GM18907 (cell line): ENCODE results near the gene HPRT1.
A peak's percentile ranks its signal among the peaks of the same experiment; 100 is the strongest.

ENCODE experiments used
- ATAC-seq: cut with Tn5 transposase; IDR thresholded peaks from one replicate; pipeline ENCODE4 v1.9.1; 2021; ENCODE audit warnings: mild to moderate bottlenecking, moderate library complexity; ENCODE audit not compliant: unreplicated experiment

The HPRT1 gene

GRCh38 chrX:134472041-134472440 is 12.1 kb downstream of the HPRT1 start:
- ATAC-seq: no peak

GRCh38 chrX:134476284-134476683 is 16.3 kb downstream of the HPRT1 start:
- no peak for ATAC-seq

GRCh38 chrX:134478374-134478773 is 18.4 kb downstream of the HPRT1 start:
- no peak for ATAC-seq

GRCh38 chrX:134480061-134480460 is 20.1 kb downstream of the HPRT1 start:
- ATAC-seq: no peak

- no peak for ATAC-seq
Measured at GRCh38 chrX:134481339-134481738, 21.4 kb downstream of the HPRT1 start.

GRCh38 chrX:134482371-134482770 is 22.4 kb downstream of the HPRT1 start:
- ATAC-seq: no peak

- ATAC-seq: no peak
Measured at GRCh38 chrX:134484039-134484438, 24.1 kb downstream of the HPRT1 start.

- ATAC-seq: no peak
Measured at GRCh38 chrX:134501941-134502340, 42.0 kb downstream of the HPRT1 start.

- ATAC-seq: no peak
Measured at GRCh38 chrX:134502686-134503085, 42.7 kb downstream of the HPRT1 start.

- ATAC-seq: no peak
Measured at GRCh38 chrX:134512566-134512965, 52.6 kb downstream of the HPRT1 start.

GRCh38 chrX:134513091-134513490 is 53.1 kb downstream of the HPRT1 start:
- ATAC-seq: no peak

GRCh38 chrX:134520860-134521390 is 61.0 kb downstream of the HPRT1 start:
- peak; percentile 65 for ATAC-seq

- ATAC-seq: no peak
Measured at GRCh38 chrX:134524181-134524580, 64.2 kb downstream of the HPRT1 start.

- no peak for ATAC-seq
Measured at GRCh38 chrX:134525086-134525792, 65.3 kb downstream of the HPRT1 start.

GRCh38 chrX:134526399-134526798 is 66.4 kb downstream of the HPRT1 start:
- ATAC-seq: no peak

- no peak for ATAC-seq
Measured at GRCh38 chrX:134528960-134529359, 69.0 kb downstream of the HPRT1 start.

- ATAC-seq: no peak
Measured at GRCh38 chrX:134529481-134529880, 69.5 kb downstream of the HPRT1 start.

GRCh38 chrX:134530845-134531244 is 70.9 kb downstream of the HPRT1 start:
- ATAC-seq: no peak

GRCh38 chrX:134533352-134533751 is 73.4 kb downstream of the HPRT1 start:
- ATAC-seq: no peak

- ATAC-seq: no peak
Measured at GRCh38 chrX:134533952-134534351, 74.0 kb downstream of the HPRT1 start.

GRCh38 chrX:134537179-134537955 is 77.4 kb downstream of the HPRT1 start:
- ATAC-seq: no peak

- no peak for ATAC-seq
Measured at GRCh38 chrX:134538316-134538715, 78.4 kb downstream of the HPRT1 start.
